ENCODE results near the gene TMEM185A. TPM values are rescaled to one million over a fixed set of nuclear protein-coding genes. Genes with fewer than 3 reads are reported as not detected.

TMEM185A gene
- total RNA-seq, 1 donor from 2014 or later = 20.3 TPM

GRCh38 chrX:149650162-149650561, 18.6 kb upstream of the TMEM185A start:
- FAIRE-seq (no peak), DNase-seq (ENCODE audit: low read depth) (no peak)
- H3K4me3 ChIP-seq (ENCODE audit: low read depth, low read length) = no peak overlapping the region
- no peaks in the 10 kb centered on the region for H3K27me3 ChIP-seq (ENCODE audit: control insufficient read depth, insufficient read depth, low read length)
- no peaks in the 10 kb centered on the region for H3K36me3 ChIP-seq (ENCODE audit: control insufficient read depth, insufficient read depth, low read length)
- no peak for TF ChIP-seq CTCF (IDR thresholded peaks at IDR 0.05; ENCODE audit: insufficient read depth, low read length, severe bottlenecking)

- no peak overlapping the region for H3K4me3 ChIP-seq (ENCODE audit: low read depth, low read length)
- TF ChIP-seq CTCF (IDR thresholded peaks at IDR 0.05; ENCODE audit: insufficient read depth, low read length, severe bottlenecking) = peak; percentile 5
- no peaks in the 10 kb centered on the region for H3K27me3 ChIP-seq (ENCODE audit: control insufficient read depth, insufficient read depth, low read length)
- no peak for DNase-seq (ENCODE audit: low read depth)
- FAIRE-seq = no peak
- H3K36me3 ChIP-seq (ENCODE audit: control insufficient read depth, insufficient read depth, low read length) = no peaks in the 10 kb centered on the region
Observed at GRCh38 chrX:149648932-149649331, 17.3 kb upstream of the TMEM185A start.

GRCh38 chrX:149647505-149647904, 15.9 kb upstream of the TMEM185A start:
- Histone ChIP-seq H3K4me3 (ENCODE audit: low read depth, low read length) (no peak overlapping the region), H3K27me3 (ENCODE audit: control insufficient read depth, insufficient read depth, low read length) (no peaks in the 10 kb centered on the region), H3K36me3 (ENCODE audit: control insufficient read depth, insufficient read depth, low read length) (no peaks in the 10 kb centered on the region)
- DNase-seq (ENCODE audit: low read depth) (no peak), FAIRE-seq (no peak)
- no peak for TF ChIP-seq CTCF (IDR thresholded peaks at IDR 0.05; ENCODE audit: insufficient read depth, low read length, severe bottlenecking)

- no peaks in the 10 kb centered on the region for H3K36me3 ChIP-seq (ENCODE audit: control insufficient read depth, insufficient read depth, low read length)
- no peak for TF ChIP-seq CTCF (IDR thresholded peaks at IDR 0.05; ENCODE audit: insufficient read depth, low read length, severe bottlenecking)
- FAIRE-seq = no peak
Observed at GRCh38 chrX:149643496-149643895, 11.9 kb upstream of the TMEM185A start.

GRCh38 chrX:149641835-149642234, 10.2 kb upstream of the TMEM185A start:
- Histone ChIP-seq H3K4me3 (ENCODE audit: low read depth, low read length) (no peak overlapping the region), H3K36me3 (ENCODE audit: control insufficient read depth, insufficient read depth, low read length) (no peaks in the 10 kb centered on the region), H3K27me3 (ENCODE audit: control insufficient read depth, insufficient read depth, low read length) (no peaks in the 10 kb centered on the region)
- FAIRE-seq (no peak), DNase-seq (ENCODE audit: low read depth) (no peak)
- TF ChIP-seq CTCF (IDR thresholded peaks at IDR 0.05; ENCODE audit: insufficient read depth, low read length, severe bottlenecking) = no peak

More at GRCh38 chrX:149643496-149643895, 11.9 kb upstream of the TMEM185A start:
- DNase-seq (ENCODE audit: low read depth) = no peak
- Histone ChIP-seq H3K27me3 (ENCODE audit: control insufficient read depth, insufficient read depth, low read length) (no peaks in the 10 kb centered on the region), H3K4me3 (ENCODE audit: low read depth, low read length) (no peak overlapping the region)

- TF ChIP-seq CTCF (IDR thresholded peaks at IDR 0.05; ENCODE audit: insufficient read depth, low read length, severe bottlenecking) = no peak
- H3K27me3 ChIP-seq (ENCODE audit: control insufficient read depth, insufficient read depth, low read length) = no peaks in the 10 kb centered on the region
- no peaks in the 10 kb centered on the region for H3K36me3 ChIP-seq (ENCODE audit: control insufficient read depth, insufficient read depth, low read length)
- H3K4me3 ChIP-seq (ENCODE audit: low read depth, low read length) = no peak overlapping the region
- no peak for DNase-seq (ENCODE audit: low read depth)
- FAIRE-seq = no peak
Observed at GRCh38 chrX:149641432-149641831, 9.8 kb upstream of the TMEM185A start.
